OCI-LY1 (cell line): Measurements from ENCODE around the gene MXI1.

Experiments used
- CTCF ChIP-seq: fragments of 200-600 bp; sonication (generic), shearing (Covaris generic); IDR thresholded peaks from 2 replicates; pipeline ENCODE4 v1.5.1; 2017; ENCODE audit warnings: mild to moderate bottlenecking, antibody characterized with exemption, low read length, moderate library complexity, mixed read lengths
- EZH2 ChIP-seq: fragments of 200-600 bp; sonication (generic), shearing (Covaris generic); IDR thresholded peaks from 2 replicates; pipeline ENCODE4 v1.8.0; 2017; ENCODE audit warnings: borderline replicate concordance, mixed run types, mild to moderate bottlenecking, antibody characterized with exemption, low read length, moderate library complexity, mixed read lengths

- peak; percentile 75 for TF ChIP-seq CTCF
- TF ChIP-seq EZH2, result no peak
Measured at GRCh38 chr10:110305767-110306451, 98.5 kb downstream of the MXI1 start.
